SK-N-SH (cell line): ENCODE results near the gene ERVMER34-1. TPM values are rescaled to one million over a fixed set of nuclear protein-coding genes. Genes with fewer than 3 reads are reported as not detected.
A peak's percentile ranks its signal among the peaks of the same experiment; 100 is the strongest.

Experiments used
- CTCF ChIA-PET: fragments of 300-600, 350-600 bp; formaldehyde crosslinking; extraction: SDS; loops from one replicate; lab custom pipeline; 2021; lab: Yijun Ruan, JAX
- POLR2A ChIA-PET: fragments of 350-600 bp; sonication (Branson Sonifier 250); formaldehyde crosslinking; extraction: SDS; loops from one replicate; lab custom pipeline; 2020; ENCODE audit warnings: antibody characterized with exemption, inconsistent platforms; lab: Yijun Ruan, JAX
- DNase-seq: peaks from one replicate; pipeline ENCODE4 v3.0.0; 2012
- H2AFZ ChIP-seq: fragments of 200-600 bp; sonication (generic); 2 replicates; pipeline ENCODE4 v1.8.1; 2016; ENCODE audit warnings: antibody characterized with exemption, mild to moderate bottlenecking, low read depth
- H3F3A ChIP-seq: fragments of 200-600 bp; sonication (generic); replicated peaks from 2 replicates; pipeline ENCODE3; 2016; ENCODE audit warnings: antibody characterized with exemption, mild to moderate bottlenecking; ENCODE audit not compliant: insufficient read depth
- H3K27ac ChIP-seq, 2 experiments: fragments of 200-500 bp in 1 of 2; fragments of 200-600 bp in 1 of 2; sonication (Bioruptor generic) in 1 of 2; sonication (generic), shearing (Covaris generic) in 1 of 2; 2 replicates each; pipeline versions ENCODE4 v1.5.1 to v1.6.1; 2014 to 2016; ENCODE audit warnings: low read depth in 2 of 2, inconsistent platforms in 1 of 2, low read length in 1 of 2, mild to moderate bottlenecking in 1 of 2, mixed read lengths in 1 of 2
- H3K27me3 ChIP-seq: fragments of 200-600 bp; sonication (generic), shearing (Covaris generic); 2 replicates; pipeline ENCODE4 v1.6.1; 2016; ENCODE audit warnings: mixed run types; ENCODE audit not compliant: insufficient read depth
- H3K36me3 ChIP-seq, 2 experiments: fragments of 200-500 bp in 1 of 2; fragments of 200-600 bp in 1 of 2; sonication (Bioruptor generic) in 1 of 2; sonication (generic) in 1 of 2; replicated peaks in 1 of 2; 2 replicates each; pipeline versions ENCODE3 to v1.5.1; 2014 to 2016; ENCODE audit warnings: low read length in 1 of 2, mild to moderate bottlenecking in 1 of 2; ENCODE audit not compliant: insufficient read depth in 2 of 2, control insufficient read depth in 1 of 2
- H3K4me1 ChIP-seq, 2 experiments: fragments of 200-500 bp in 1 of 2; fragments of 200-600 bp in 1 of 2; sonication (Bioruptor generic) in 1 of 2; sonication (generic), shearing (Covaris generic) in 1 of 2; 2 replicates each; pipeline versions ENCODE4 v1.5.1 to v1.6.1; 2014 to 2016; ENCODE audit warnings: low read depth in 1 of 2, low read length in 1 of 2, mixed run types in 1 of 2; ENCODE audit not compliant: insufficient read depth in 2 of 2, control insufficient read depth in 1 of 2
- H3K4me2 ChIP-seq: fragments of 200-600 bp; sonication (generic), shearing (Covaris generic); 2 replicates; pipeline ENCODE4 v1.6.1; 2017; ENCODE audit warnings: mixed run types
- H3K4me3 ChIP-seq, 2 experiments: fragments of 200-500 bp in 1 of 2; fragments of 200-600 bp in 1 of 2; sonication (Bioruptor generic) in 1 of 2; sonication (generic), shearing (Covaris generic) in 1 of 2; 2 replicates each; pipeline versions ENCODE4 v1.5.1 to v1.8.1; 2014 to 2016; ENCODE audit warnings: low read depth in 2 of 2, inconsistent platforms in 1 of 2, low read length in 1 of 2, mild to moderate bottlenecking in 1 of 2, mixed read lengths in 1 of 2, moderate library complexity in 1 of 2
- H3K79me2 ChIP-seq: fragments of 200-600 bp; sonication (generic); 2 replicates; pipeline ENCODE4 v1.8.1; 2017; ENCODE audit warnings: mild to moderate bottlenecking; ENCODE audit not compliant: insufficient read depth
- H3K9ac ChIP-seq: fragments of 200-600 bp; sonication (generic); 2 replicates; pipeline ENCODE4 v1.6.1; 2017; ENCODE audit warnings: mixed run types
- H3K9me2 ChIP-seq: fragments of 200-600 bp; sonication (generic); 2 replicates; pipeline ENCODE4 v1.6.1; 2017; ENCODE audit warnings: mixed run types
- H3K9me3 ChIP-seq: fragments of 200-600 bp; sonication (generic); 2 replicates; pipeline ENCODE4 v1.6.1; 2017; ENCODE audit warnings: mixed run types, mild to moderate bottlenecking, moderate library complexity
- H4K20me1 ChIP-seq: fragments of 200-600 bp; sonication (generic); 2 replicates; pipeline ENCODE4 v1.6.1; 2017; ENCODE audit warnings: mild to moderate bottlenecking, mixed run types; ENCODE audit not compliant: insufficient read depth
- CHD2 ChIP-seq: fragments of 150-350 bp; IDR thresholded peaks from 2 replicates; pipeline ENCODE4 v1.6.1; 2018; ENCODE audit warnings: low read length; ENCODE audit not compliant: partially characterized antibody
- EZH2phosphoT487 ChIP-seq: fragments of 200-600 bp; sonication (generic); IDR thresholded peaks from 2 replicates; pipeline ENCODE4 v1.6.1; 2017; ENCODE audit warnings: low read depth, mixed run types, mild to moderate bottlenecking, antibody characterized with exemption, moderate library complexity, borderline replicate concordance
- FOSL2 ChIP-seq: IDR thresholded peaks from 2 replicates; pipeline ENCODE4 v1.4.0; 2012; ENCODE audit warnings: low read depth, mild to moderate bottlenecking, moderate library complexity, borderline replicate concordance
- GATA2 ChIP-seq: sonication (generic); formaldehyde crosslinking; IDR thresholded peaks from 2 replicates; pipeline ENCODE4 v1.5.0; 2020; ENCODE audit warnings: mild to moderate bottlenecking, missing genetic modification reagents
- IRF3 ChIP-seq: fragments of 150-350 bp; IDR thresholded peaks from 2 replicates; pipeline ENCODE4 v1.6.1; 2016; ENCODE audit warnings: mild to moderate bottlenecking, low read depth, low read length
- MAX ChIP-seq: IDR thresholded peaks from 2 replicates; pipeline ENCODE4 v1.4.0; 2012; ENCODE audit warnings: low read depth
- MXI1 ChIP-seq: IDR thresholded peaks from 2 replicates; pipeline ENCODE4 v1.6.1; 2012; ENCODE audit warnings: mild to moderate bottlenecking, low read depth, low read length, improper control_type of control experiment
- RCOR1 ChIP-seq: fragments of 150-350 bp; IDR thresholded peaks from 2 replicates; pipeline ENCODE4 v1.6.1; 2017; ENCODE audit warnings: antibody characterized with exemption, low read length
- SIN3A ChIP-seq: IDR thresholded peaks from 2 replicates; pipeline ENCODE4 v1.6.1; 2012; ENCODE audit warnings: low read depth, mild to moderate bottlenecking, low read length, moderate library complexity, borderline replicate concordance
- TAF1 ChIP-seq: IDR thresholded peaks from 2 replicates; pipeline ENCODE4 v1.6.1; 2012; ENCODE audit warnings: low read depth, mild to moderate bottlenecking, low read length, moderate library complexity, borderline replicate concordance
- TCF12 ChIP-seq: IDR thresholded peaks from 2 replicates; pipeline ENCODE4 v1.4.0; 2012
- TEAD4 ChIP-seq: IDR thresholded peaks from 2 replicates; pipeline ENCODE4 v1.4.0; 2012; ENCODE audit warnings: mild to moderate bottlenecking, borderline replicate concordance; ENCODE audit not compliant: insufficient read depth
- USF2 ChIP-seq: fragments of 150-350 bp; IDR thresholded peaks from 2 replicates; pipeline ENCODE4 v1.6.1; 2017; ENCODE audit warnings: antibody characterized with exemption, low read length, low read depth, borderline replicate concordance
- YY1 ChIP-seq: IDR thresholded peaks from 2 replicates; pipeline ENCODE4 v1.4.0; 2012; ENCODE audit warnings: low read depth, mild to moderate bottlenecking
- WGBS: methylation state at CpG from one replicate; pipeline ENCODE4 v1.1.6; 2017; ENCODE audit warnings: low lambda C conversion rate; 5-methylcytosine and 5-hydroxymethylcytosine counted together
- polyA plus RNA-seq, 3 experiments: library from polyadenylated mRNA; depleted of rRNA; stranded (reverse); fragments of >200 nt; gene quantifications; 2 replicates each; pipeline ENCODE4 v1.2.3, GENCODE V29; 2012

ERVMER34-1 gene
- polyA plus RNA-seq, 1 of the 3 experiments (the other 2 are of a cell fraction) = 0.05 TPM

- TF ChIP-seq GATA2 (CRISPR knock-in tag) (no peak), IRF3 (no peak; the same call in 1 of the 2 replicates), RCOR1 (no peak), TAF1 (peak; percentile 95), TEAD4 (no peak), FOSL2 (peak; percentile 39; the same call in 1 of the 2 replicates), SIN3A (peak; percentile 58), USF2 (no peak), CHD2 (peak; percentile 31), TCF12 (no peak)
Observed at GRCh38 chr4:52712251-52713130, 38.7 kb downstream of the ERVMER34-1 start (continued).

- peaks cover 7% of the 10 kb centered on the region for H3F3A ChIP-seq
- no peak overlapping the region for H3K9ac ChIP-seq
- CTCF ChIA-PET = interaction anchor here (0.6 to 4.3 kb wide), 9 partner anchors 15 to 273 kb away, joined by 3 to 26 read pairs (median 4); no protein-coding TSS in a partner anchor
- WGBS = 3% methylated on average over 8 of the region's 15 CpGs
- DNase-seq = no peak
- TF ChIP-seq MXI1 = peak; percentile 68; the same call in 1 of the 2 replicates
- TF ChIP-seq EZH2phosphoT487 = no peak
- peak; percentile 96 for TF ChIP-seq MAX
- peak; percentile 75; the same call in 1 of the 2 replicates for TF ChIP-seq YY1
- TF ChIP-seq, all 33 proteins: peak for 3
- peak overlapping the region; percentile 62; the same call in 1 of the 2 replicates for H3K4me2 ChIP-seq
- peaks cover 26% of the 10 kb centered on the region for H3K79me2 ChIP-seq
- H3K4me3 ChIP-seq = peak overlapping the region; percentile 44 to 89; a peak in 3 of 4 replicates
- no peaks in the 10 kb centered on the region for H3K9me2 ChIP-seq
- peak overlapping the region; percentile 91 for H2AFZ ChIP-seq
- H3K4me1 ChIP-seq = peaks cover 10 to 33% of the 10 kb centered on the region in 2 experiments; a peak in 2 of 4 replicates
- H3K27me3 ChIP-seq = no peaks in the 10 kb centered on the region
- POLR2A ChIA-PET = interaction anchor here (0.5 to 3.2 kb wide), 25 partner anchors 8 to 1517 kb away, joined by 3 to 54 read pairs (median 3); partner anchors contain the start of genes PDGFRA and USP46
- H3K27ac ChIP-seq = peak overlapping the region in 1 of 2 experiments; percentile 84; a peak in 2 of 4 replicates
- H3K36me3 ChIP-seq = peaks cover 29 to 31% of the 10 kb centered on the region in 2 experiments
- H3K9me3 ChIP-seq = no peaks in the 10 kb centered on the region
- no peaks in the 10 kb centered on the region for H4K20me1 ChIP-seq
Observed at GRCh38 chr4:52711834-52712250, 39.4 kb downstream of the ERVMER34-1 start.
